CD4-positive, alpha-beta T cell treated with Interleukin-15 for 1 hour (primary cell): ENCODE data around the gene TPM3.
"Not testable (repeated sequence)": the region's sequence is repeated elsewhere in the genome, so short reads cannot be mapped to it uniquely, and the experiment has no call there.

ENCODE experiments used
- DNase-seq: peaks from one replicate; pipeline ENCODE4 v3.0.0-alpha.2; 2020

Gene TPM3

GRCh38 chr1:154191990-154192461 is at the start of gene TPM3:
Gene TPM3, minus strand, starts transcription at chr1:154192100. Its CDS starts 82 bp downstream, at chr1:154192018.
- no peak for DNase-seq

- DNase-seq, result no peak
Observed at GRCh38 chr1:154240294-154240833, 48.5 kb upstream of the TPM3 start.

- no peak for DNase-seq
Observed at GRCh38 chr1:154239491-154239890, 47.6 kb upstream of the TPM3 start.

- no peak for DNase-seq
Observed at GRCh38 chr1:154237880-154238506, 46.1 kb upstream of the TPM3 start.

GRCh38 chr1:154237435-154237834 is 45.5 kb upstream of the TPM3 start:
- DNase-seq, result no peak

GRCh38 chr1:154236855-154237254 is 45.0 kb upstream of the TPM3 start:
- DNase-seq, result no peak

GRCh38 chr1:154233127-154233526 is 41.2 kb upstream of the TPM3 start:
- DNase-seq, result not testable (repeated sequence)

GRCh38 chr1:154231112-154231511 is 39.2 kb upstream of the TPM3 start:
- not testable (repeated sequence) for DNase-seq

GRCh38 chr1:154225370-154225769 is 33.5 kb upstream of the TPM3 start:
- DNase-seq, result no peak

- DNase-seq, result no peak
Observed at GRCh38 chr1:154223621-154224020, 31.7 kb upstream of the TPM3 start.

GRCh38 chr1:154222918-154223317 is 31.0 kb upstream of the TPM3 start:
- no peak for DNase-seq

GRCh38 chr1:154222518-154222917 is 30.6 kb upstream of the TPM3 start:
- no peak for DNase-seq

- DNase-seq, result peak; percentile 78
Observed at GRCh38 chr1:154221278-154222001, 29.5 kb upstream of the TPM3 start.

- DNase-seq, result no peak
Observed at GRCh38 chr1:154220970-154221277, 29.0 kb upstream of the TPM3 start.

GRCh38 chr1:154220071-154220969 is 28.4 kb upstream of the TPM3 start, which contains the start of gene UBAP2L:
Gene UBAP2L, plus strand, starts transcription at chr1:154220955. Its CDS starts 4,169 bp downstream, at chr1:154225124.
- DNase-seq, result peak; percentile 99

- no peak for DNase-seq
Observed at GRCh38 chr1:154219541-154219940, 27.6 kb upstream of the TPM3 start.

GRCh38 chr1:154218545-154218944 is 26.6 kb upstream of the TPM3 start:
- no peak for DNase-seq

GRCh38 chr1:154213274-154213673 is 21.4 kb upstream of the TPM3 start:
- no peak for DNase-seq

- no peak for DNase-seq
Observed at GRCh38 chr1:154212083-154212482, 20.2 kb upstream of the TPM3 start.

- DNase-seq, result no peak
Observed at GRCh38 chr1:154208677-154209388, 16.9 kb upstream of the TPM3 start.

- no peak for DNase-seq
Observed at GRCh38 chr1:154207262-154207661, 15.4 kb upstream of the TPM3 start.

- no peak for DNase-seq
Observed at GRCh38 chr1:154206196-154206595, 14.3 kb upstream of the TPM3 start, which contains the start of gene CFAP141. Gene CFAP141, minus strand, starts transcription at chr1:154206333. Its CDS starts 26 bp downstream, at chr1:154206307.
